Globus pallidus (tissue), 1 donor: Measurements from ENCODE around the gene MT1A.
A peak's percentile ranks its signal among the peaks of the same experiment; 100 is the strongest.

Source experiments
- DNase-seq: peaks from one replicate; pipeline ENCODE4 v3.0.0-alpha.2; 2015; ENCODE audit warnings: low spot score

Gene MT1A

GRCh38 chr16:56631832-56632155, 6.7 kb upstream of the MT1A start:
- DNase-seq = no peak

- peak; percentile 58 for DNase-seq
These were observed 6.2 kb upstream of the MT1A start, which contains the start of gene MT1M for GRCh38 chr16:56632156-56632847. TSS of gene MT1M (plus strand) at chr16:56632659. CDS start at chr16:56632732, 73 bp downstream.

DNA sequence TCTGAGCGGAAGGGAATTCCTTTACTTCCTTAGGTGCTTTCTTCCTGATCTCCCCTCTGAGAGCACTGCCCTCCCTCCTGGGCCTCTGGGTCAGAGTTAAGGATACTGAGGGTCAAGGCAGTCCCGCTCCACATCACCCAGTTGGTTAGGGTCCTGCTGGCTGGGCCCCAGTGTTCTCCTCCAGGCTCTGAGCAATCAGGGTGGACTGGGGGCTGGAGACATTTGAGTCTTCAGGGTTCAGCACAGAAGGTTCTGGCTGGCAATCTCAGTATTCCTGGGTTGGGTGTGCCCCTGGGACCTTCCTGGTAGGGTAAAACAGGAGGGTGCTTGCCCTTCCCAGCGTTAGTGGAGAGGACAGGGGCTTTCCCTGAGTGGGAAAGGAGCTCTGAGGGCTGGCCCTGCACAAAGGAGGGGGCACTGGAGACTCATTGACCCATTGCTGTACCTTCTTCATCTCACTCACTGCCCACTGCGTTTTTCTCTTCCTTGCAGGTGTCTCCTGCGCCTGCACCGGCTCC, 5.6 kb upstream of the MT1A start:
- DNase-seq = no peak

DNA sequence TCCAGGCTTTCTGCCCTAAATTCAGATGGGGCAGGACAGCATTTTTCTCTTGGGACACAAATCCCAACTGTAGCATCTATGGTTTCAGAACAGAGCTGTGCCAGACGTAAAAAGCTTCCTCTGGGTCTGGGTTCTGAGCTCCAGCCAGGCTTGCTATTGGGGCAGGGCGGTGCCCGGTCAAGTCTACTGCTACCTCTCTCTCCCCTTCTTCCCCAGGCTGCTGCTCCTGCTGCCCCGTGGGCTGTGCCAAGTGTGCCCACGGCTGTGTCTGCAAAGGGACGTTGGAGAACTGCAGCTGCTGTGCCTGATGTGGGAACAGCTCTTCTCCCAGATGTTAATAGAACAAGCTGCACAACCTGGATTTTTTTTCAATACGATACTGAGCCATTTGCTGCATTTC, 4.9 kb upstream of the MT1A start:
- DNase-seq = no peak

DNA sequence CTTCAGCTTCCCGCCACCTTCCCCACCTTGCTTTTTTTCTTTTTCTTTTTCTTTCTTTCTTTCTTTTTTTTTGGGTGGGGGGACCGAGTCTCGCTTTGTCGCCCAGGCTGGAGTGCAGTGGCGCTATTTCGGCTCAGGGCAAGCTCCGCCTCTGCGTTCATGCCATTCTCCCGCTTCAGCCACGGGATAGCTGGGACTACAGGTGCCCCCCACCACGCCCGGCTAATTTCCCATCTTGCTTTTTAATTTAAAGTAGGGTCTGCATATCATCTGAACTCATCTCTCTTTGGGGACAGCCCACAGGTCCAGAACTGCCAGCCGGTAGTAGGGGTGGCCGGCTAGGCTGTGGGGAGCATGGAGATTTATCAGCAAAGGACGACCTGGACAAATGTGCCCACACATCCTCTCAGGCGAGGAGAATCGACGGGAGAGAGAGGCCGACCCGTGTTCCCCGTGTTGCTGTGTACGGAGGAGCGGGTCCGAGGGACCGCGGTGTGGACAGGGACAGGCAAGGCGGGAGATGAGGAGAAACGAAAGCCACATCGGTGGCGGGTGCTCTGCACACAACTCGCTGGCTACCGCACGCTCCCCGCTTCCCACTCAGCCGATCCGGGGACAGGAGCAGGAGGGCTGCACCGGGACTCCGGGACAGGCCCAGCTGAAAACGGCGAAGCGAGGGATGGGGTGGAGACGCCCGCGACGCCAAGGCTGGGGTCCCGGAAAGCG, 3.6 kb upstream of the MT1A start:
- DNase-seq = no peak

GRCh38 chr16:56635441-56635967, 3.0 kb upstream of the MT1A start:
- DNase-seq = no peak

DNA sequence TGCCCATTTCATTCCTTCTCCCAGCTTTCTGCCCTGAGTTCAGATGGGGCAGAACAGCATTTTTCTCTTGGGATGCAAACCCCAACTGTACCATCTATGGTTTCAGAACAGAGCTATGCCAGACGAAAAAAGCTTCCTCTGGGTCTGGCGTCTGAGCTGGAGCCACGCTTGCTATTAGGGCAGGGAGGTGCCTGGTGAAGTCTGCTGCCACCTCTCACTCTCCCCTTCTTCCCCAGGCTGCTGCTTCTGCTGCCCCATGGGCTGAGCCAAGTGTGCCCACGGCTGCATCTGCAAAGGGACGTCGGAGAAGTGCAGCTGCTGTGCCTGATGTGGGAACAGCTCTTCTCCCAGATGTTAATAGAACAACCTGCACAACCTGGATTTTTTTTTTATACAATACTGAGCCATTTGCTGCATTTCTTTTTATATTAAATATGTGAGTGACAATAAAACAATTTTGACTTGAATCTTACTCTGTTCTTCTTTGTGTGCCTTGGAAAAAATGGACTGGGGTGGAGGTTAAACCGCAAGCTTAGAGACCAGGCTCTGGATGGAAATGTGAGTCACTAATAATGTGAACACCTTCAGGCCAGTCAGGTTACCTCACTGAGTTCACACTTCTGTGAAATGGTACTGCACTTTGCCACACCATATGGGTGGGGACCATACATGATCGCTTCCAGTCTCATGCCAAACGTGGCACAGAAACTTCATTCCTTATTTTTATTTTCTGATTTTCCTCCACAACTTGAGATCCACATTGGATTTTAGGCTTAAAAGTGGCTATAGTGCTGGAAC, 1.7 kb upstream of the MT1A start:
- no peak for DNase-seq

- no peak for DNase-seq
These were observed 579 bp downstream of the MT1A start for GRCh38 chr16:56639045-56639444.

- DNase-seq = no peak
These were observed 1.6 kb downstream of the MT1A start for GRCh38 chr16:56640076-56640475.

DNA sequence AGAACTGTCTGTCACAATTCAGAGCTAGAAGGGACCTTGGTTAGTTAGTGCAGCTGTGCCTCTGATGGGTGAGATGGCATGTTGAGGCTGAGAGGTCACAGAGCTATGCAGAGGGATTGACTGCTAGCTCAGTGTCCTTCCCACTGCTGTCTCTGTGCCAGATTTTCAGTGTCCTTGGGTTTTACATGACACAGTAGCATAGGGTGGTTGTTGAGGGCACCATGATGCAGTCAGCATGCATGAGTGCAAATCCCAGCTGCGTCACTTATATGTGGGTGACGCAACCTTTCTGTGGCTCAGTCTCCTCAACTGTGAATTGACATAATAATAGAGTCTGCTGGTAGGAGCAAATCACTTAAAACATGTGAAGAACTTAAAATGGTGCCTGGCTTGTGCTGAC, 2.7 kb downstream of the MT1A start:
- no peak for DNase-seq

DNA sequence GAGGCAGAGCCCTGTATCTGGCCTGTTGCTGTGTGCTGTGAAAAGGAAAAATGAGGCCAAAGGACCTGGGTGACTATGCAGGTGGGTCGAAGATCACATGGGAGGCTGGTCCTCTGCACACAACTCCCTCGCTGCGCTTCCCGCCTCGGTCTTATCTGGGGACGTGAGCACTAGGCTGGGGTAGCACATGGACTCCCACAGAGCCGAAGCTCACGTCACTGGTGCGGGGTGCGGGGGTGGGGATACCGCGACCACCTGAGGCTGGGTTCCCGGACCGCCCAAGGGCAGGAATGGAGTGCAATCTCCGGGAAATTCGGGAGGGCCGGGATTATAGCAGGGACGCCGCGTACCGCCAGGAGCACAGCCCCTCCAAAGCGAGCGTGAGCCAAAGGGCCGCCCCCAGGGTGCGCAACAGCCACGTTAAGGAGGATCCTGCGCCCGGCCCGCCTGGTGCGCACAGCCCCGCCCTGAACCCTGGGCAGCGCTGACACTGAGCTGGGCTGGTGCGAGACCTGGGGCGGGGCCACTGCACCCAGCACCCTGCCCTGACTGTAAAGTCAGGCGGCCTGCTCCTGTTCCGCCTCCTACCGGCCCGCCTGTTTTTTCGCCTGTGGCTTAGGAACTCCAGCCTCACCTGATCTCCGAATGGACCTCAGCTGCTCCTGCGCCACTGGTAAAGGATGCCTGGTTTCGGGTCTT, 4.8 kb downstream of the MT1A start:
- no peak for DNase-seq

DNA sequence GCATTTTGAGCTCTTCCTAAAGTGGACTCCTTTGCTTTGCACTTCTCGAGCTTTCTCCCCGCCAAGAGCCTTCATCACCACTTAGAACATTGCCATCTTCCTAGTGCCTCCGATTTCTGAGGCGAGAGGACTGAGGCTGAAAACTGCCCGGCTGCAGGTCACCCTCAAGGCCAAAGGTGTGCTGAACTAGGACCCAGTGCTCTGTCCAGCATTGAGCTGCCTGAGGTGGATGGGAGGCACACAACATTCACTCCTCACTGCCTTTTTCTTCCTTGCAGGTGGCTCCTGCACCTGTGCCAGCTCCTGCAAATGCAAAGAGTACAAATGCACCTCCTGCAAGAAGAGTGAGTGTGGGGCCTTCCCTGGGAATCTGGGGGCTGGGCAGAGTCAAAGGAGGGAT, 5.4 kb downstream of the MT1A start:
- no peak for DNase-seq

GRCh38 chr16:56645311-56645710, 6.8 kb downstream of the MT1A start:
- DNase-seq = no peak

- no peak for DNase-seq
These were observed 7.4 kb downstream of the MT1A start for GRCh38 chr16:56645838-56646237.

GRCh38 chr16:56647641-56648431, 9.4 kb downstream of the MT1A start:
- DNase-seq = no peak

DNA sequence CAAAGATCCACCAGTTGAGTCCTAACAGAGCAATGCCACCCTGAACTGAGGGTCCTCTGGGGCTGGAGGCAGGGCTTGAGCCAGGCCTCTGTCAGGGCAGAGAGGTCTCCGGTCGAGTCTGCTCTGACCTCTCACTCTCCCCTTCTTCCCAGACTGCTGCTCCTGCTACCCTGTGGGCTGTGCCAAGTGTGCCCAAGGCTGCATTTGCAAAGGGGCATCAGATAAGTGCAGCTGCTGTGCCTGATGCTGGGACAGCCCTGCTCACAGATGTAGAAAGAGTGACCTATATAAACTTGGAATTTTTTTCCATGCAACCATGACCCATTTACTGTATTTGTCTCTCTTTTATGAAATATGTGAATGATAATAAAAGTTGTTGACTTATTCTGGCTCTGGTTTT, 10.8 kb downstream of the MT1A start:
- no peak for DNase-seq

GRCh38 chr16:56649820-56650219, 11.4 kb downstream of the MT1A start:
- DNase-seq = no peak

DNA sequence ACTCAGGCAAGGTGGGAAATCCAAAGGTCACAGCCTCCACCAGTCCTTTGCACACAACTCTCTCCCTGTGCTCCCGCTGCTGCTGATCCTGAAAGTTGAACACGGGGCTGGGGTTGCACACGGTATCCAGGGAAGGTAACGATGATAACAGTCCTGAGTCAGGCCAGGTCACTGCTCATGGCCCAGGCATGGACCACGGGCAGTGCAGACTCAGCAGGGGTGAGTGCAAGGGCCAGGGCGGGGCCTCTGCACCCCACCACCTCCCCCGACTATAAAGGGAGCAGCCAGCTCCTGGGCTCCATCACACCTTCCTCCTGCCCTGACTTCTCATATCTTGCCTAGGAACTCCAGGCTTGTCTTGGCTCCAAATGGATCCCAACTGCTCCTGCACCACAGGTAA, 13.1 kb downstream of the MT1A start, which contains the start of gene MT1B:
Gene MT1B, plus strand, starts transcription at position 301 of the 400 bp plus-strand sequence. Its CDS starts 68 bp downstream, at position 369.
- no peak for DNase-seq

DNA sequence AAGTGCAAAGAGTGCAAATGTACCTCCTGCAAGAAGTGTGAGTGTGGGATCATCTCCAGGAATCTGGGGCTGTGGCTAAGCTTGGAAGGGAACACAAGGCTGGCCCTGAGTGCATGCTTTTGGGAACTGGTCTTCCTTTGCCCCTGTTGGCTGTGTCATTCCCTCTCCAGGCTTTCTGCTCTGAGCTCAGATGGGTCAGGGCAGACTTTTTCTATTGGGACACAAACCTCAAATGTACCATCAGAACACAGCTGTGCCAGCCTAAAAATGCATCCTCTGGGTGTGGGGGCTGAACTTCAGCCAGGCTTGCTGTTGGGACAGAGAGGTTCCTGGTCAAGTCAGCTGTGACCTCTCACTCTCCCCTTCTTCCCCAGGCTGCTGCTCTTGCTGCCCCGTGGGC, 14.1 kb downstream of the MT1A start:
- DNase-seq = no peak

- no peak for DNase-seq
These were observed 14.8 kb downstream of the MT1A start for GRCh38 chr16:56653218-56653617.
